OCI-LY3 (cell line): ENCODE data around the gene AMIGO2.

Source experiments
- CTCF ChIP-seq: fragments of 200-600, 300-600 bp; sonication (generic); IDR thresholded peaks from 2 replicates; pipeline ENCODE4 v1.5.1; 2014; ENCODE audit warnings: antibody characterized with exemption, low read length, low read depth
- EZH2phosphoT487 ChIP-seq: fragments of 200-600 bp; shearing (Covaris generic); IDR thresholded peaks from 2 replicates; pipeline ENCODE4 v1.6.1; 2018; ENCODE audit warnings: antibody characterized with exemption, mixed run types, low read depth

GRCh38 chr12:47107926-47108325, 28.2 kb upstream of the AMIGO2 start:
- TF ChIP-seq EZH2phosphoT487, result no peak
- TF ChIP-seq CTCF, result no peak
